Psoas muscle (tissue), 8 donors: Measurements from ENCODE around the gene KRT17. TPM values are rescaled to one million over a fixed set of nuclear protein-coding genes. Genes with fewer than 3 reads are reported as not detected.
"Not testable (repeated sequence)": the region's sequence is repeated elsewhere in the genome, so short reads cannot be mapped to it uniquely, and the experiment has no call there.

Experiments used
- ATAC-seq, 4 donors: fragments of 200-7000 bp; cut with Tn5 transposase; one replicate each; pipeline ENCODE4 v1.9.1; 2020; ENCODE audit warnings: moderate library complexity in 3 of 4, mild to moderate bottlenecking in 2 of 4
- DNase-seq, 2 donors: peaks; one replicate each; pipeline ENCODE4 v3.0.0-alpha.2; 2020
- H3K27ac ChIP-seq: fragments of 200-600 bp; one replicate; pipeline ENCODE4 v1.8.0; 2022
- H3K27me3 ChIP-seq, 3 donors: fragments of 200-600 bp in 1 of 3; one replicate each; pipeline versions ENCODE4 v1.6.1 to v1.8.0; 2013 to 2022; ENCODE audit warnings: low read length in 2 of 3, mild to moderate bottlenecking in 2 of 3, moderate library complexity in 1 of 3; ENCODE audit not compliant: insufficient read depth in 3 of 3
- H3K36me3 ChIP-seq, 2 donors: fragments of 200-600 bp in 1 of 2; one replicate each; pipeline versions ENCODE4 v1.6.1 to v1.8.0; 2013 to 2022; ENCODE audit warnings: low read depth in 1 of 2, mild to moderate bottlenecking in 1 of 2, moderate library complexity in 1 of 2; ENCODE audit not compliant: insufficient read depth in 1 of 2
- H3K4me1 ChIP-seq: fragments of 200-600 bp; one replicate; pipeline ENCODE4 v1.8.0; 2022
- H3K4me3 ChIP-seq: fragments of 200-600 bp; one replicate; pipeline ENCODE4 v1.8.0; 2022; ENCODE audit warnings: mild to moderate bottlenecking
- H3K9me3 ChIP-seq: fragments of 200-600 bp; one replicate; pipeline ENCODE4 v1.8.0; 2022
- WGBS, 3 donors: extraction: QIAGEN DNeasy Blood & Tissue Kit; methylation state at CpG; one replicate each; pipeline versions ENCODE4 v1.1.6 to v1.1.7; 2013; 5-methylcytosine and 5-hydroxymethylcytosine counted together
- intact Hi-C, 2 donors: fragments of 100-400 bp; cut with DNase I; formaldehyde crosslinking; loops; one replicate each; pipeline versions ENCODE4 v1.11.0 to v1.14.2; 2022
- polyA plus RNA-seq, 3 donors: library from polyadenylated mRNA; stranded (reverse); fragments of 200-250 nt; gene quantifications; one replicate each; pipeline ENCODE4 v1.2.3, GENCODE V29; 2013
- total RNA-seq, 4 donors: library from RNA; stranded (reverse); fragmentation: NEBNext Ultra II Directional in 2 of 4; extraction: Animal tissue kit (Norgen Biotek cat#: 25700) in 2 of 4; gene quantifications; one replicate each; pipeline versions ENCODE4 v1.2.1 to v1.2.4, GENCODE V29; 2021 to 2023
- TF ChIP-seq, protein P1 (sequence below): fragments of 200-600 bp; IDR thresholded peaks from one replicate; pipeline ENCODE4 v1.8.0; 2022; ENCODE audit warnings: antibody characterized with exemption
- donor health status: healthy with polysubstance abuse.
- donor health status: DM: no; HTN: no; CAD: no; lungs with moderate emphysema.
- donor health status: Bipolar disorder and iron deficiency.
- donor health status: healthy.
- donor health status: DM: yes; HTN: yes; CAD: no.
- donor health status: DM: no; HTN: no; CAD: no.
- donor health status: DM: no; HTN: no; CAD: no.
- donor health status: DM: yes; HTN: yes; CAD: no.

Gene KRT17
- total and polyA plus RNA-seq, 7 donors: 0.10 to 0.38 (median 0.20) TPM; not detected in 4

DNA sequence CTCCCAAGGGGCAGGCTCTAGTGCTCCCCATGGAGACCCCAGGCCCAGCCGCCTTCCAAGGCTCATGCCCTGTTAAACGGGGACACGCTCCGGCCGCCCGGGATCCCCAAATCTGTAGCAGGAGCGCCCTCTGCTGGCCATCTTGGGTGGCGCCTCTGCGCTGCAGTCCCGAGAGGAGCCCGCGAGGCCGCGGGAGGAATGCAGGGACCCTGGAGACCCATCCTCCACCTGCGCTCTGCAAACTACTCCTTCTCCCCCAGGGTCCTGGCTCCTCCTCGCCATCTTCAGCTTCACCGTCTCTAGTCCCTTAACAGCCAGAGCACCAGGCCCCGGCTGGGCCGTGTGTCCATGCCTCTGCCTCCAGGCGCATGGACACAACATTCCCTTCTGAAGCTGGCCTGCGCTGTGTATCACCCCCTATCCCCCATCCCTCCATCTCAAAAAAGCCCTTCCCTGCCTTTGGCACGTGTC, 23.6 kb upstream of the KRT17 start:
- Histone ChIP-seq H3K27ac (no peak overlapping the region), H3K4me3 (peak overlapping the region; percentile 61), H3K36me3 (no peaks in the 10 kb centered on the region), H3K9me3 (no peaks in the 10 kb centered on the region), H3K4me1 (peaks cover 9% of the 10 kb centered on the region), H3K27me3 (no peaks in the 10 kb centered on the region)
- intact Hi-C loops: loop anchor here (1.0 to 10.0 kb wide), 6 partner anchors 14 to 846 kb away; no protein-coding TSS in a partner anchor
- ATAC-seq (peak; percentile 85 to 94 (median 86)), DNase-seq (peak; percentile 88 to 94)
- WGBS, 3 donors: 1 to 2% (median 1%) methylated on average over 21 to 22 of the region's 22 CpGs
- TF ChIP-seq, protein P1, sequence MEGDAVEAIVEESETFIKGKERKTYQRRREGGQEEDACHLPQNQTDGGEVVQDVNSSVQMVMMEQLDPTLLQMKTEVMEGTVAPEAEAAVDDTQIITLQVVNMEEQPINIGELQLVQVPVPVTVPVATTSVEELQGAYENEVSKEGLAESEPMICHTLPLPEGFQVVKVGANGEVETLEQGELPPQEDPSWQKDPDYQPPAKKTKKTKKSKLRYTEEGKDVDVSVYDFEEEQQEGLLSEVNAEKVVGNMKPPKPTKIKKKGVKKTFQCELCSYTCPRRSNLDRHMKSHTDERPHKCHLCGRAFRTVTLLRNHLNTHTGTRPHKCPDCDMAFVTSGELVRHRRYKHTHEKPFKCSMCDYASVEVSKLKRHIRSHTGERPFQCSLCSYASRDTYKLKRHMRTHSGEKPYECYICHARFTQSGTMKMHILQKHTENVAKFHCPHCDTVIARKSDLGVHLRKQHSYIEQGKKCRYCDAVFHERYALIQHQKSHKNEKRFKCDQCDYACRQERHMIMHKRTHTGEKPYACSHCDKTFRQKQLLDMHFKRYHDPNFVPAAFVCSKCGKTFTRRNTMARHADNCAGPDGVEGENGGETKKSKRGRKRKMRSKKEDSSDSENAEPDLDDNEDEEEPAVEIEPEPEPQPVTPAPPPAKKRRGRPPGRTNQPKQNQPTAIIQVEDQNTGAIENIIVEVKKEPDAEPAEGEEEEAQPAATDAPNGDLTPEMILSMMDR: peak; percentile 96

DNA sequence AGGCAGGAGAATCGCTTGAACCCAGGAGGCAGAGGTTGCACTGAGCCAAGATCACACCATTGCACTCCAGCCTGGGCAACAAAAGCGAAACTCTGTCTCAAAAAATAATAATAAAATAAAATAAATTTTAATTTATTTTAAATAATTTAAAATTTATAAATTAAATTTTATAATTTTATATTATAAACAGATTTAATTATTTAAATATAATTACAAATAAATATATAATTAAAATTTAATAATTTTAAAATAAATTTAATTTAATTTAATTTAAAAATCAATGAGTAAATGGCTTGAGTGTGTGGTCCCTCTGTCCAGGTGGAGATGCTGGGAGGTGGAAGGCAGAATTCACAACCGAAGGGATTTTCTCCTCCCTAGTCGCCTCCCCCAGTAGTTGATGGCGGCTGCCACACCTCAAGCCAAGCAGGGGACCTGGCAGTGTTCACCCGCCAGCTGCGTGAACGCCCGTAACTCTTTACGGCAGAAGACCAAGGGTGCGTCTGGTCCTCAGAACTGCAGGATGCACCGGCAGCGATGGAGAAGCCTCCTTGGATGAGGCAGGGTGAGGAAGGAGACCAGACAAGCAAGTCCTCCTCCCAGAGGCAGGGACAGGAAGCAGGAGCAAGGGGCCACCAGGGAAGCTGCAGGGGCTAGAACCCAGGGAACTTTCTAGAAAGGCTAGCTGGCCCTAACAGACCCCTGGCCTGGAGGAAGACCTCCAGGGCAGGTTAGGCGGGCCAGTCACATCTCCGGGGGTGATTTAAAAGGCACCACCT, 22.9 kb upstream of the KRT17 start:
- H3K27ac ChIP-seq: no peak overlapping the region
- DNase-seq (no peak), ATAC-seq (no peak)
- 70 to 75% (median 72%) methylated on average over 15 of the region's 15 CpGs for WGBS, 3 donors
- peaks cover 9% of the 10 kb centered on the region for H3K4me1 ChIP-seq
- no peaks in the 10 kb centered on the region for H3K36me3 ChIP-seq
- H3K9me3 ChIP-seq: no peaks in the 10 kb centered on the region
- intact Hi-C loops: loop anchor here (2.0 to 10.0 kb wide), 4 partner anchors 98 to 845 kb away; no protein-coding TSS in a partner anchor
- no peak overlapping the region for H3K4me3 ChIP-seq
- no peaks in the 10 kb centered on the region for H3K27me3 ChIP-seq
- TF ChIP-seq, protein P1: no peak

DNA sequence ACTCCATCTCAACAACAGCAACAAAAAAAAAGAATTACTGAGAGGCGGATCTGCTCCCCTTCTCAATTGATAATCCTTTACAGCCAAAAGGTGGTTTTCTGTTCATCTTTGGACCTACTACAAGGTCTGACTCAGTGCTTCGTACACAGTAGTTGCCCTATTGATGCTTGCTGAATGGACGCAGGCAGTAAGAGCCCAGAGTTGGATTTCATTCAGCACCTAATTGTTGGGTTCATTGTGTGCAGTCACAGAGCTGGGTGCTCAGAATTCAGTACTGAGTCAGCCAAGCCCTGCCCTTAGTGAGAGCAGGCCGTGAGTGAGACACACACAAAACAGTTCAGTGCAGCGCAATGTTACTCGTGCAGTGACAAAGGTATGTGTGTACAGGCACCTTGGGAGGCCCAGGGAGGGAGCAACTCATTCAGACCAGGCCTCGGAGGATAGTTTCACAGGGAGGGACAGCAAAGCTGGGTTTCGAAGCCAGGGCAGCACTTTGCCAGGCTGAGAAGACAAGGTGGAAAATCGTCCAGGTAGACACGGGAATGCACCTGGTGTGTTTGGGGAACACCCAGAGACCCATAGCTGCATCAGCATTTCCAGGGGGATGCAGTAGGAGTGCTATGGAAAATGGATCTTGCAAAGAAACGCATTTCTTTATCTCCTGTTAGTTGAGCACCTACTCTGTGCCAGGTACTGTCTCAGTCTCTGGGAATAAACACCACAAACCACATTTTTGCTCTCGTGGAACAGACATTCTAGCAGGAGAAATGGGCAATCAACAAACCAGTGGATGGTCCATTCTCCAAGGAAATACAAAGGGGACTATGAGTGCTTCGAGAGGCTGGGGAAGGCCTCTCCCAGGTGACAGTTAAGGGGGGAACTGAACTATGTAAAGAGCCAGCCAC, 18.1 kb upstream of the KRT17 start:
- H3K27me3 ChIP-seq: no peaks in the 10 kb centered on the region
- H3K4me3 ChIP-seq: no peak overlapping the region
- H3K27ac ChIP-seq: no peak overlapping the region
- WGBS, 3 donors: 87% methylated on average over 13 of the region's 13 CpGs
- TF ChIP-seq, protein P1: no peak
- H3K4me1 ChIP-seq: no peaks in the 10 kb centered on the region
- no peak for ATAC-seq
- H3K9me3 ChIP-seq: no peaks in the 10 kb centered on the region
- intact Hi-C loops: loop anchor here in 1 of 2 donors (10.0 kb wide), 1 partner anchor 228 kb away; no protein-coding TSS in a partner anchor
- H3K36me3 ChIP-seq: no peaks in the 10 kb centered on the region
- DNase-seq: no peak

DNA sequence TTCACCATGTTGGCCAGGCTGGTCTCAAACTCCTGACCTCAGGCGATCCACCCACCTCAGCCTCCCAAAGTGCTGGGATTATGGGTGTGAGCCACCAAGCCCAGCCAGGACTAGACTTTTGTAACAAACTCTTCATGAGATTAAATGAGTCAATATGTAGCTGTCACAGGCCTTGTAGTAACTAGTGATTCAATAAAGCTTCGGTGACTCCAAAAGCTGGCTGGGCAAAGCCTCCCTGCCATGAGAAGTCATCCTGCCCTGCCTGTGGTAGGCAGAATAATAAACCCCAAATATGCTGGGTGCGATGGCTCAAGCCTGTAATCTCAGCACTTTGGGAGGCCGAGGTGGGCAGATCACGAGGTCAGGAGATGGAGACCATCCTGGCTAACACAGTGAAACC, 16.2 kb upstream of the KRT17 start:
- not testable (repeated sequence) for H3K36me3 ChIP-seq, H3K4me1 ChIP-seq, H3K27me3 ChIP-seq, DNase-seq, H3K9me3 ChIP-seq, H3K4me3 ChIP-seq, ATAC-seq, H3K27ac ChIP-seq
- intact Hi-C loops: loop anchor here in 1 of 2 donors (10.0 kb wide), 1 partner anchor 226 kb away; no protein-coding TSS in a partner anchor
- 87 to 99% (median 95%) methylated on average over 5 of the region's 5 CpGs for WGBS, 3 donors
